ENCODE results near the gene UBE2E2. TPM values are rescaled to one million over a fixed set of nuclear protein-coding genes. Genes with fewer than 3 reads are reported as not detected.

The UBE2E2 gene
- total and polyA plus RNA-seq, 2 donors (not counting 1 experiment from before 2014, with no cell fraction given), result 16.0 to 45.0 TPM

GRCh38 chr3:23549148-23549910 lies 346.2 kb downstream of the UBE2E2 start:
- Mint-ChIP-seq H3K27ac (no peak overlapping the region), H3K4me3 (no peak overlapping the region), H3K27me3 (no peaks in the 10 kb centered on the region), H3K4me1 (peaks cover 23% of the 10 kb centered on the region), H3K9me3 (ENCODE audit: insufficient read depth) (peaks cover 2% of the 10 kb centered on the region)
- Histone ChIP-seq H3K9ac (ENCODE audit: low read length) (no peak overlapping the region), H3K4me2 (replicated peaks; ENCODE audit: low read depth, low read length, poor library complexity, severe bottlenecking) (no peak overlapping the region), H2AFZ (ENCODE audit: insufficient read depth, low read depth, low read length, poor library complexity, severe bottlenecking) (no peak overlapping the region), H3K4me3 (ENCODE audit: control extremely low read depth in 1 of 5, extremely low read depth in 1 of 5, insufficient read depth in 1 of 5, low read depth in 2 of 5, low read length in 4 of 5) (no peak overlapping the region), H3K36me3 (replicated peaks in 1 of 2; ENCODE audit: control extremely low read depth in 1 of 2, control insufficient read depth in 1 of 2, extremely low read depth in 1 of 2, insufficient read depth in 2 of 2, low read length in 1 of 2) (no peaks in the 10 kb centered on the region), H3K27ac (ENCODE audit: low read length in 2 of 2) (no peak overlapping the region), H3K4me1 (ENCODE audit: control insufficient read depth in 2 of 2, insufficient read depth in 2 of 2, low read length in 2 of 2) (peaks cover 0 to 4% of the 10 kb centered on the region in 2 donors), H3K27me3 (replicated peaks in 1 of 4; ENCODE audit: control extremely low read depth in 1 of 4, control insufficient read depth in 3 of 4, insufficient read depth in 4 of 4, low read length in 3 of 4) (no peaks in the 10 kb centered on the region), H3K9me3 (ENCODE audit: control extremely low read depth in 1 of 3, control insufficient read depth in 2 of 3, insufficient read depth in 1 of 3, low read length in 2 of 3) (no peaks in the 10 kb centered on the region), H3K79me2 (ENCODE audit: control insufficient read depth, insufficient read depth, low read length) (no peaks in the 10 kb centered on the region), H4K20me1 (ENCODE audit: control insufficient read depth, insufficient read depth, low read length, poor library complexity, severe bottlenecking) (no peaks in the 10 kb centered on the region)
- no peak for DNase-seq
- 95% methylated on average over 7 of the region's 8 CpGs for WGBS (ENCODE audit: insufficient coverage)
- intact Hi-C loops (cut with micrococcal nuclease), result no loop called here
- no peak for TF ChIP-seq CTCF (IDR thresholded peaks at IDR 0.05)
- TF ChIP-seq EZH2 (IDR thresholded peaks at IDR 0.05; ENCODE audit: borderline replicate concordance, insufficient read depth, low read depth, low read length, poor library complexity, severe bottlenecking), result no peak
- ATAC-seq (ENCODE audit: low read depth), result no peak
- ChIA-PET CTCF (no interaction called here), POLR2A (no interaction called here)

- Histone ChIP-seq H3K79me2 (ENCODE audit: control insufficient read depth, insufficient read depth, low read length) (no peaks in the 10 kb centered on the region), H3K27ac (ENCODE audit: low read length in 2 of 2) (no peak overlapping the region), H3K4me3 (ENCODE audit: control extremely low read depth in 1 of 5, extremely low read depth in 1 of 5, insufficient read depth in 1 of 5, low read depth in 2 of 5, low read length in 4 of 5) (no peak overlapping the region), H3K4me1 (ENCODE audit: control insufficient read depth in 2 of 2, insufficient read depth in 2 of 2, low read length in 2 of 2) (peaks cover 0 to 4% of the 10 kb centered on the region in 2 donors), H2AFZ (ENCODE audit: insufficient read depth, low read depth, low read length, poor library complexity, severe bottlenecking) (no peak overlapping the region), H3K4me2 (replicated peaks; ENCODE audit: low read depth, low read length, poor library complexity, severe bottlenecking) (no peak overlapping the region), H3K27me3 (replicated peaks in 1 of 4; ENCODE audit: control extremely low read depth in 1 of 4, control insufficient read depth in 3 of 4, insufficient read depth in 4 of 4, low read length in 3 of 4) (no peaks in the 10 kb centered on the region), H3K9ac (ENCODE audit: low read length) (no peak overlapping the region), H4K20me1 (ENCODE audit: control insufficient read depth, insufficient read depth, low read length, poor library complexity, severe bottlenecking) (no peaks in the 10 kb centered on the region), H3K9me3 (ENCODE audit: control extremely low read depth in 1 of 3, control insufficient read depth in 2 of 3, insufficient read depth in 1 of 3, low read length in 2 of 3) (no peaks in the 10 kb centered on the region), H3K36me3 (replicated peaks in 1 of 2; ENCODE audit: control extremely low read depth in 1 of 2, control insufficient read depth in 1 of 2, extremely low read depth in 1 of 2, insufficient read depth in 2 of 2, low read length in 1 of 2) (no peaks in the 10 kb centered on the region)
- ATAC-seq (ENCODE audit: low read depth), result no peak
- Mint-ChIP-seq H3K4me3 (no peak overlapping the region), H3K9me3 (ENCODE audit: insufficient read depth) (peaks cover 2% of the 10 kb centered on the region), H3K27ac (no peak overlapping the region), H3K27me3 (no peaks in the 10 kb centered on the region), H3K4me1 (peaks cover 23% of the 10 kb centered on the region)
- no peak for TF ChIP-seq CTCF (IDR thresholded peaks at IDR 0.05)
- no peak for TF ChIP-seq EZH2 (IDR thresholded peaks at IDR 0.05; ENCODE audit: borderline replicate concordance, insufficient read depth, low read depth, low read length, poor library complexity, severe bottlenecking)
- WGBS (ENCODE audit: insufficient coverage), result no CpG with 5 or more reads among the region's 1 CpG
- DNase-seq, result no peak
- ChIA-PET CTCF (no interaction called here), POLR2A (no interaction called here)
- intact Hi-C loops (cut with micrococcal nuclease), result no loop called here
These were observed 347.3 kb downstream of the UBE2E2 start for GRCh38 chr3:23550402-23550801.

All from B cell (primary cell).